LHCN-M2 (cell line): ENCODE data around the gene DMAC2. TPM values are rescaled to one million over a fixed set of nuclear protein-coding genes. Genes with fewer than 3 reads are reported as not detected.
"Not testable (repeated sequence)": the region's sequence is repeated elsewhere in the genome, so short reads cannot be mapped to it uniquely, and the experiment has no call there.

Experiments
- DNase-seq: peaks from one replicate; pipeline ENCODE4 v3.0.0-alpha.2; 2012; ENCODE audit warnings: low read depth
- total RNA-seq: library from RNA; depleted of rRNA; stranded (reverse); fragments of >200 nt; gene quantifications from 2 replicates; pipeline ENCODE4 v1.2.3, GENCODE V29; 2014

The DMAC2 gene
- total RNA-seq, 1 experiment from 2014 or later, result 53.6 TPM

DNA sequence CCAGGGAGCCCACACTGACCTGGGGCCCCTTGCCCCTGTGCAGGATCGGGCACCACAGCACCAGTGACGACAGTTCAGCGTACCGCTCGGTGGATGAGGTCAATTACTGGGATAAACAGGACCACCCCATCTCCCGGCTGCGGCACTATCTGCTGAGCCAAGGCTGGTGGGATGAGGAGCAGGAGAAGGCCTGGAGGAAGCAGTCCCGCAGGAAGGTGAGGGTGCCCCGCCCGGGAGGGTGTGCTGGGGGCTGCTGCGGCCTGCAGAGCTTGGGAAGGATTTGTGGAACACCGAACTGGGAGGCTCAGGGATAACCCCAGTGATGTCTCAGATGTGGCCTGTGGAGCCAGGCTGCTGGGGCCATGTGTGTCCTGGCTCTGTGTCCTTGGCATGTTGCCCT lies 16.8 kb downstream of the DMAC2 start:
- no peak for DNase-seq

- no peak for DNase-seq
Measured at GRCh38 chr19:41422456-41422855, 17.3 kb downstream of the DMAC2 start.

DNA sequence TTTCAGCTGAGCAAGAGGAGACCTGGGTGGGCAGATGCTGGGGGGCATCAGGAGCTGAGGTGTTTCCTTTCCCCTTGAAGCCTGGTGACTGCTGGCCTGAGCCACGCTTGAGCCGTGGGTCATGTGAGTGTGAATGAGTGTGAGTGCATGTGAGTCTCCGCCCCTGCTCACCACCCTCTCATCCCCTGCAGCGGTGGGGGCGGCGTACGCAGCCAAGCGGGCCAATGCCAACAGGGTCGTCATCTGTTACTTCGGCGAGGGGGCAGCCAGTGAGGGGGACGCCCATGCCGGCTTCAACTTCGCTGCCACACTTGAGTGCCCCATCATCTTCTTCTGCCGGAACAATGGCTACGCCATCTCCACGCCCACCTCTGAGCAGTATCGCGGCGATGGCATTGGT lies 17.7 kb downstream of the DMAC2 start:
- DNase-seq, result no peak

DNA sequence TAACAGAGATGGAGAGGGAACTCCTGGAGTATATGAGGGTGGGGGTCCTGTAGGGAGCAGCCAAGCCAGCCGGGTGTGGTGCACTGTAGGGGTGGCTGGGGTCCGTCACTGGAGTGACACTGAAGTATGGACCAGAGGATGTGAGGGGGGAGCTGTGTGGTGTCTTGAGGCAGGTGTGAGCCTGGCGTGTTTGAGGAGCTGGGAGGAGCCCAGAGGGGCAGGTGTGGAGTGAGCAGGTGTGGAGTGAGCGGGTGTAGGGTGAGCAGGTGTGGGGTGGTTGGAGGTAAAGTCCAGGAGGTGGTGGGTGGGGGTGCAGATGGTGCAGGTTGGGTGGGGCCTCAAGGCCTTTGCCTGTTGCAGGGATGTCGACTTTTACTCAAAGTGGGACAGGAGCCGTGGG lies 18.4 kb downstream of the DMAC2 start:
- no peak for DNase-seq

DNA sequence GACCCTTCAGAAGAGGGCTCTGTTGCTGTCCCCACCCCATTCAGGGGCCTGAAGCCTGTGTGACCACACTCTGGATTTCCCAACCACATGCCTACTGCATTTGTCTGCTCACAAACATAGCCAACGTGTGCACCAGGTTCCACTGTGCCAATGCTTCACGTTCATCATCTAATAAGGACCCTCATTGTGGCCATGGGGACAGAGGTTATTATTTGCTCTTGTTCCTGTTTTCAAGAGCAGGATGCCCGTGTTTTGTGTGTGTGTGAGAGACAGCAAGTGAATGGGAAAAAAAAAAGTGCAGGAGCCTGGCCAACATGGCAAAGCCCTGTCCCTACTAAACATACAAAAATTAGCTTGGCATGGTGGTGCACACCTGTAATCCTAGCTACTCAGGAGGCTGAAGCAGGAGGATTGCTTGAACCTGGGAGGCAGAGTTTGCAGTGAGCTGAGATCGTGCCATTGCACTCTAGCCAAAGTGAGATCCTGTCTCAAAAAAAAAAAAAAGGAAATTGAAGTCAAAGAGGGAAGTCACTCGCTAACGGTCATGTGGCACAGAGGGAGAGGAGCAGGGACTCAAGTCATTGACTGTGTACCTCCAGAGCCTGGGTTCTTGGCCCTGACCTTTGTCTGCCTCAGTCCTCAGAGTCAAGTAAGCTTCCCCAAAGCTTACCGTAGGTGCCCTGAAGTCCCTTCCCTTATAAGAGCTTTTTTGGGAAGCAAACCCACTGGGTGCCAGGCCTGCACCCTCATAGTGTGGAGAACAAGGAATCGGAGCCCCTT lies 19.4 kb downstream of the DMAC2 start:
- DNase-seq, result no peak

DNA sequence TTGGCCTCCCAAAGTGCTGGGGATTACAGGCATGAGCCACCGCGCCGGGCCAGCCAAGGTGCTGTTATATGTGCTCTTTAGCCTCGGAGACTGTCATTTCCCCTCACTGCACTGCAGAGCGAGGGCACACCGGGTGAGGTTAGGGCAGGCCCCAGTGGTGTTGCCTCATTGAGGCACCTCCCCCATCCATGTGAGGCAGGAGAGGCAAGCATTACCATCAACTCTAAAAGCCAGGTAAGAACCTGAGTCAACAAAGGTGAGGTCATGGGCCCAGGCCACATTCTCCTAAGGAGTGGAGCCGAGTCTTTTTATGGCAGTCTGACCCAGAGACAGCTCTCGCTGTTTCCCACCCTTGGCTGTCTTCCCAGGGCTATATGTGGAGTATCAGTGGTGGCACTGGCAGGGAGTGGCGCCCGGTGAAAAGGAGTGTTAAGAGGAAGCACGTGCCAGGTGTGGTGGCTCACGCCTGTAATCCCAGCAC lies 23.5 kb downstream of the DMAC2 start:
- no peak for DNase-seq

GRCh38 chr19:41415154-41415571 lies 24.5 kb downstream of the DMAC2 start:
- DNase-seq, result peak; percentile 54

DNA sequence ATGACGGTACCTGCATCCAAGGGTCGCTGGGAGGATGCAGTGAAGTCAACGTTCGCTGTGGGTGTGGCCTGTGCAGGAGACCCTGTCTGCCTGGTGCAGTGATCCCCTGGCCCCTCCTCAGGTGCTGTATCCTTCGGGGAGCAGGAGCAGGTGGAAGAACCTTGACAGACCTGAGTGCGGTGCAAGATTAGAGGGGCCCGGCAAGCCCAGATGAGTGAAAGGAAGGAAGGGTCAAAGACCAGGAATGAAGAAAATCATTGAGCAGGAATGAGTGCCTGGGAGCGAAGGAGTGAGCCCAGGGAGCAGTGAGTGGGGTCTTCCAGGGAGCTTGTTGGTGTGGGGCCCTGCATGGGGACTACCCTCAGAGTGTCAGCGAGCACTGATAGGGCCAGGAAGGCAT lies 25.3 kb downstream of the DMAC2 start:
- DNase-seq, result no peak

DNA sequence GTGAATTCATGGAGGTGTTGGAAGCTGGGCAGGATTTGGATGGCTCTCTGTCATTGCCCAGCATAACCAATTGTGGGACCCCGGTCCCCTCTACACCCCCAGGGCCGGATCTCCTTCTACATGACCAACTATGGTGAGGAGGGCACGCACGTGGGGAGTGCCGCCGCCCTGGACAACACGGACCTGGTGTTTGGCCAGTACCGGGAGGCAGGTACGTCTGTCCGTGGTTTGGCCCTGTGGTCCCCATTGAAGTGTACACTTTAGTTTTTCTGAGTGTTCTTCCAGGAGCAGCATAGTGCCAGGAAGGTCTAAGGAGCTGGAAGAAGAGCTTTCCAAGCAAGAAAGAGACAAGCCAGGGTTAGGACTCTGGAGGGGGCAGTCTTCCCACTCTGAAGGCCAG lies 25.8 kb downstream of the DMAC2 start:
- DNase-seq, result no peak

DNA sequence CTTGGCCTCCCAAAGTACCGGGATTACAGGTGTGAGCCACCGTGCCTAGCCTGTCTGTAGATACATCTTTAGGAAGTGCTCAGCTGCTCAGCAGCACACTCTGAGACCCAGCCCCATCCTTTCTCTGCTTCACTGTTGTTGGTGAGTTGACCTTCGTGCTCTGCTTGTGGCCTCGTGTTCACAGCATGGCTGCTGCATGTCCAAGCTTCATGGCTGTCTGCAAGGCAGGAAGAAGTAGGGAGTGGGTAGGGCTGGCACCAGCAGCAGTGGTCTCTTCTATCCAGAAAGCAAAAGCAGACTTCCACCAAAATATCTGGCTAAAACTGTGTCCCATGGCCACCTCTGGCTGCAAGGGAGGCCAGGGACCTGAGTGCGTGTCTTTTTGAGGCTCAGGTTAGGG lies 26.8 kb downstream of the DMAC2 start:
- no peak for DNase-seq

DNA sequence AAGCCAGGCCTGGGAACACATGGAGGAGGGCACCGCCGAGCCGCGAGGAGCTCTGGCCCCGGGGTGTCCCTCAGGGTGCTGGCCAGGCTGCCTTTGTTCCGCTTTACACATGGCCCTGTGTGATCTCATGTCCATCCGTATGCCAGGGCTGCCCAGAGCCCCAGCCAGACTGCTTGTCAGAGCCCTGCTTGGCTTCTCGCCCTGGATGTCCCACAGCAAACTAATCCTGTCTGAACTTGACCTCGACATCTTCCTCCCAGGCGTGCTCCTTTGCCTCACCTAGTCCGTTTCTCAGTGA lies 27.8 kb downstream of the DMAC2 start:
- no peak for DNase-seq

DNA sequence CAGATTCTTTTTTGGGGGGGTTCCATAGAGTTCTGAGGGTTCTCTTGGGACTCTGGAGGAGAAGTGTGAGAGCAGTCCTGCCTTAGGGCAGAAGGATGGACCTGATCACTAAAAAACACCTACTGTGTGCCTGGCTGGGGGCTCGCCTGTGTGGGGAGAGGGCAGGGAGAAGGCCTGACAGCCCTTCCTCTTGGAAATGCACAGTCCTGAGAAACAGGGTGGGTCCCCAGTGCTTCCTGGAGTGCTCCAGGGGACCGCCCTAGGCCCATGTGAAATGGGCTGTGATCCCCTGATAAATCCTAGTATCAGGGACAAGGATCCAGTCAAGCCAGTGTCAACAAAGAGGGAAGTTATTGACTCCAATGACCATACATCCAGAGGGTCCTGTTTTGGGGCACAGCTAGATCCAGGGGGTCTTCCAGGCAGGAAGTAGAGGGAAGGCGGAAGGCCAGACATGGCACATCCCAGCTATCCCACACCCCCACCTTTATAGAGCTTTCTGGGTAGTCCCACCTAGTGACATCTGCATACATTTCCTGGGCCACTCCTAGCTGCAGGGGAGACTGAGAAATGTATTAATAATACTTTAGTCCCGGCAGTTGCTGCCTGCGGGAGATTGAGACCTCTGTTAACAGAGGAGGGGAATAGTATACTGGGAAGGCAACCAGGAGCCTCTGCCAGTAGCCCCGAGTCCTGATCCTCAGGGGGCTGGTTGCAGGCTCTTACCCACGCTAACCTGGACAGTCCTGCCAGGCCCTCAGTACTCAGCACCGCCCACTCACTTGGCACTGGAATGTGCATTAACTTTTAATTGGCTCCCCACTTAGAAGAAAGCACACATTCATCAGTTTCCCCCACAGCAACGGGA lies 28.4 kb downstream of the DMAC2 start:
- DNase-seq, result no peak

GRCh38 chr19:41410336-41411054 lies 29.2 kb downstream of the DMAC2 start:
- DNase-seq, result no peak

GRCh38 chr19:41409288-41409687 lies 30.4 kb downstream of the DMAC2 start:
- peak; percentile 42 for DNase-seq

DNA sequence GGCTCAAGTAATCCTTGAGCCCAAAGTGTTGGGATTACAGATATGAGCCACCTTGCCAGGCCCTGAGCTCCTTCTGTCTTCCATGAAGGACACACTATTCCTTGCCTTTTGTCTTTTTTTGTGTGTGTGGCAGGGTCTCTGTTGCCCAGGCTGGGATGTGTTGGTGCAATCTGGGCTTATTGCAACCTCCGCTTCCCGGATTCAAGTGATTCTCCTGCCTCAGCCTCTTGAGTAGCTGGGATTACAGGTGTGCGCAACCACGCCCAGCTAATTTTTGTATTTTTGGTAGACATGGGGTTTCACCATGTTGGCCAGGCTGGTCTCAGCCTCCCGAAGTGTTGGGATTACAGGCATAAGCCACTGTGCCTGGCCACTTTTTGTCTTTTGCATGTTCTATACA lies 30.9 kb downstream of the DMAC2 start:
- not testable (repeated sequence) for DNase-seq

DNA sequence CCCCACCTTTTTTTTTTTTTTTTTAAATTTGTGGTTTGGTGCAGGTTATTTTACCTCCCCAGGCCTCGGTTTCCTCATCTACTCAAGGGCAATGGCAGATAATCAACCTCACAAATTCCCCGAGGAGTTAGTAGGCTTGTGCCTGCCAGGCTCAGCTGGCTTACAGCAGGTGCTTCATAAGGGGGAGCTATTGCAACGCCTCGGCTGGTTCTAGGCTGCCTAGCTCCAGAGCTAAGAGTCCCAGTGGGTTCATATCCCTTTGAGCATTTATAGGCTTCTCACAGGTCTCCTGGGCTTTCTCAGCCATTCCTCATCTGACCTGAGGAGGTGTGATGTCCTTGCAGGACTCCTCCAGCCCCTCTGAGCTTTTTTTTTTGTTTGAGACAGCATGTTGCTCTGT lies 31.5 kb downstream of the DMAC2 start:
- no peak for DNase-seq

DNA sequence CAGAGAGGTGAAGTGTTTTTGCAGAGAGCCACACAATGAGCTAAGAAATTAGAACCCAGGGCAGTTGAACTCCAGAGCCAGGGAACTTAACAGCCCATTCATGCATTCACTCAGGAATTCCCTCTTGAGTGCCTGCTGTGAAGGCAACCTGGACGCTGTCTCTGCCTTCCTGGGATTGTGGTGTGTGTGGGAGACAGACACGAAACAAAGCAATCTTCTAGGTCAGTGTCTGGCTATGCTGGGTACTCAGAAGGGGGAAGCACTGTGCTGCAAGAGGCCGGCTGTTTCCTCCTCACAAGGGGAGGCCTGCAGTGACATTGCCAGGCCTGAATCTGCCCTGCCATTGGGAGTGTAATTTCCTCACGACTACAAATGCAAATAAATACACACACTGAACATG lies 32.4 kb downstream of the DMAC2 start:
- DNase-seq, result no peak

- DNase-seq, result no peak
Measured at GRCh38 chr19:41405776-41406175, 33.9 kb downstream of the DMAC2 start.

- DNase-seq, result no peak
Measured at GRCh38 chr19:41403181-41403970, 36.3 kb downstream of the DMAC2 start.

DNA sequence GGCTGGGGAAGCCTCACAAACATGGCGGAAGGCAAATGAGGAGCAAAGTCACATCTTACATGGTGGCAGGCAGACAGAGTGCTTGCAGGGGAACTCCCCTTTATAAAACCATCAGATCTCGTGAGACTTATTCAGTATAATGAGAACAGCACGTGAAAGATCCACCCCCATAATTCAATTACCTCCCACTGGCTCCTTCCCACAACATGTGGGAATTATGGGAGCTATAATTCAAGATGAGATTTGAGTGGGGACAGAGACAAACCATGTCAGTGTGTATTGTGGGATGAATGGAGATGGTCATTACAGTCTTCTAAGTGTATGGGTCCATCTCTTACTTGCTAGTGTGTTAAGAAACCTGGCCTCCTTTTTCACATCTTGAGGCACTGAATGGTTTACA lies 37.7 kb downstream of the DMAC2 start:
- DNase-seq, result no peak

GRCh38 chr19:41401483-41401882 lies 38.2 kb downstream of the DMAC2 start:
- no peak for DNase-seq
